ENCODE measurements around the gene PCBP4.

The PCBP4 gene

DNA sequence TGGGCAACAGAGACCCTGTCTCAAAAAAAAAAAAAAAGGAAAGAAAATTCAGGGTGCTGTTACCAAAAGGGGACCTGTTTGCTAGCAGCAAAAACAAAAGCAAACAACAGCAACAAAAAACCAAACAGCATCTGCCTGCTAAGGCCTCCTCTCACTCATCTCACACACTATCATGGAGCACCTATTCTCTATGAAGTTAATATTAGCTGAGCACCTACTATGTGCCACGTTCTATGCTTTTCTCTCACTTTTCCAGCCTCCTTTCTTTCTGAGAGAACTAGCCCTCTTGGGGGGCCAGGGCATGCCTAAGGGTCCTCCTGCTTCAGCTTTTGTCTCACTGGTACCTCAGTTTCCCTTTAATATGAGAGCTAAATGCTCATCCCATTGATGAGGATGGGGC lies 12.5 kb downstream of the PCBP4 start:
- no peak for DNase-seq

DNA sequence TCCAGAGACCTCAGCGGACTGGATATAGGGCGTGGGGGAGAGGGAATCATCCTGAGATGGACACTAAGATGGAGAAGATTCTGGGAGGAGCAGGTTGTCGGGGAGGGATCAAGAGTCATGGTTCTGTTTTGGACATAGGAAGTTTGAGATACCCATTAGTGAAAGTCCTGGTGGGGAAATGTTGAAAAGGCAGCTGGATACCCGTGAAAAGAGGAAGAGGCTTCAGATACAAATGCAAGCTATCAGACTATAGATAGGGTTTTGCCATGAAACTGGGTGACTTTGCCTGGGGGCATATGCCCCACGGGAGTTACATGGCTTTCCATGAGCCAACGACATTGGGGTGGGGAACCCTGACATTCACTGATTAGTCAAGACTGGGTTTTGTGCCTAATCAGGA lies 13.1 kb downstream of the PCBP4 start:
- DNase-seq = no peak

DNA sequence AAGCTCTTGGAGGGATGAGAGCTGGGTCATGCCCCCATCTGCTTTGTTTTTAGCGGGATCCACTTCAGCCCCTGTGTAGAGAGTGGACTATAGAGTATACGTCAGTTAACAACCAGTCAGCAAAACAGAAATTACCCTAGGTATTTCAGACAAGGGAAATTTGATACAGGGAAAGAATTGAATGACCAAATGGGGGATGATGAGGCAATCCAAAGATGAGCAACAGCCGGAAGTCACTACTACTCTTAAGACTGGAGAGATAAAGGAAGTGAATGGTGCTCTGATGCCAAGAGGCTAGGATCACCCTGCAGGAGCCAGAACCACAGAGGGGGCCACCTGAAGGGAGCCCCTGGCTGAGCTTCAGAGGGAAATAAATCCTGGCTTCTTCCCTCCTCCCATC lies 13.8 kb downstream of the PCBP4 start:
- no peak for DNase-seq

DNA sequence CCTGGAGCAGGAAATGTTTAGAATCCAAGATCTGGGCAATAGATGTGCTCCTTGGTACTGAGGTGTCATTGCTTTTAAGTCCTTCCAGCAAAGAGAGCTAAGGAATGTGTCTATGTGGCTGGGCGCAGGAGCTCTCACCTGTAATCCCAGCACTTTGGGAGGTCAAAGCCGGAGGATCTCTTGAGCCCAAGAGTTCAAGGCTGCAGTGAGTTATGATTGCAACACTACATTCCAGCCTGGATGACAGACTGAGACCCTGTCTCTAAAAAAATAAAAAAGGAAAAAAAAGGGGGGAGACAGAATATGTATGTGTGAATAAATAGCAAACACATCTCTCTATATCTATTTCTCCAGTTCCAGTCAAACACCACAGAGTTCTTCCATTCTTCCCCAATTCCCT lies 16.4 kb downstream of the PCBP4 start:
- no peak for DNase-seq

DNA sequence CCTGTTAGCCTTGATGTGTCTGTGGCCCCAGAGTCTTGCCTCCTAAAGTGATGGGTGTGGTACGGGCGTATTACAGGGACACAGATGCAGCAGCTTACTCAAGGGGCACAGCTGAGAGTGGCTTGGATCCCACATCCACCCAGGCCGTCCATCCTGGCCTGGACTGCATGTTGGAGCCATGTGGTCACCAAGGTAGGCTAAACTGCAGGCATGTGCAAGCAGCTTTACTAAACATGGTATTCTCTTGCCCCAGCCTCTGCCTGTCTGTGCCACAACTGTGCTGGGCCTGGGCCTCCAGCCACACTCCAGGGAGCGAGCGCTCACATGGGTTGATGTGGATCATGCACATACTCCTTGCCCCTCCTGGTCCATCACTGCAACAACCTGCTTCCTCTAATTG lies 18.1 kb downstream of the PCBP4 start:
- DNase-seq = no peak

DNA sequence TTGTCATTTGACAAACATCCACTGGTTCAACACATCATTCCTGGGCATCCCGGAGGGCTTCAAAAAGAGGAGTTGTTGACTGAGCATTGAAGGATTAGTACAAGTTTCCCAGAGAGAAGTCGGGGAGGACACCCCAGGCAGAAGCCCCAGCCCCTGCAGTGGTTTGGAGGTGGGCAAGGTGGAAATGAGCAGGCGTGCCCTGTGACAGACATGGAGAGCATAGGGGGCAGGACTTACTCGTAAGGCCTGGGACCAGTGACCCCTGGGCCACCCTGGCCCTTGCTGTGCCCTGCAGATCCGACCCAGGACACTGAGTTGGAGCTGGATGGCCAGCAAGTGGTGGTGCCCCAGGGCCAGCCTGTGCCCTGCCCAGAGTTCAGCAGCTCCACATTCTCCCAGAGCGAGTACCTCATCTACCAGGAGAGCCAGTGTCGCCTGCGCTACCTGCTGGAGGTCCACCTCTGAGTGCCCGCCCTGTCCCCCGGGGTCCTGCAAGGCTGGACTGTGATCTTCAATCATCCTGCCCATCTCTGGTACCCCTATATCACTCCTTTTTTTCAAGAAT lies 19.2 kb downstream of the PCBP4 start:
- DNase-seq = no peak

DNA sequence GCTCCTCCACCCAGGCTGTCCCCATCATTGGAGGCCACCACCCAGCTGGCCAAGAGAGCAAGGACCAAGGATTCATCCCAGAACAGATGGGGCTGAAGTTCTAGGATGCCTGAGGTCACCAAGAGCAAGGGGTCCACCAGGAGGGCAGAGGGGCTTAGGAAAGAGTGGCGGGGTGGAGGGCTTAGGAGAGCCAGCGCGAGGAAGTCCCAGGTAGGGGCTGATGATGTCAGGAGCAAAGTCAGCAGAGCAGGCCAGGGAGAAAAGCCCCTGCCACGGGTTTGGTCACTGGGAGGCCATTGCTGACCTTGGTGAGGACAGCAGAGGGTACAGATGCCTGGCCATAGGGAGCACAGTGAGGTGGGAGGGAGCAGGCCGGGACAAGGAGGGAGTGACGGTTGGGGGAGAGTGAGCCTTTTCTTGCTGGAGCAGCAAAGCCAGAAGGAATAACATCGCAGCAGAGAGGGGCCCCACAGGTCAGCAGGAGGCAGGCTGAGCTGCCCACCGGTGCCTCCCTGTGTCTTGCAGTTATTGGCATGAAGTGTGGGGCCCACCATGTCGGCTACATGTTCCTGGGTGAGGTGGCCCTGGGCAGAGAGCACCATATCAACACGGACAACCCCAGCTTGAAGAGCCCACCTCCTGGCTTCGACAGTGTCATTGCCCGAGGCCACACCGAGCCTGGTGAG lies 19.9 kb downstream of the PCBP4 start:
- DNase-seq = no peak

DNA sequence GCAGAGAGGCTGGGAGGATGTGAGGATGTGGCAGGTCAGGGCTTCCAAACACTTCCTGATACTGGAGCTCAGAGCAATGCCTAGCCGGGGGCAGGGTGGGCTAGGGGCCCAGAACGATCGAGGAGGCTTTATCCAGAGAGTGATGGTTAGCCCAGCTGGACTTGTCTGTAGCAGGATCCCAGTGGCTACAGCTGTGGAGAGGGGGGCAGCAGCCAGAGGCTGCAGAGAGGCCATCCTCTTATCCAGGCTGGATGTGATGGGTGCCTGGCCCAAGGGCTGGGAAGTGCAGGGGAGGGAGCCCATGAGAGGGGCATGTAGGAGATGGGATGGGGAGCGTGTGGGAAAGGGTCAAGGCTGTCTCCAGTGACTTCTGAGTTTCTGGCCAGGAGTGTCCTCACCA lies 20.5 kb downstream of the PCBP4 start:
- DNase-seq = no peak

DNA sequence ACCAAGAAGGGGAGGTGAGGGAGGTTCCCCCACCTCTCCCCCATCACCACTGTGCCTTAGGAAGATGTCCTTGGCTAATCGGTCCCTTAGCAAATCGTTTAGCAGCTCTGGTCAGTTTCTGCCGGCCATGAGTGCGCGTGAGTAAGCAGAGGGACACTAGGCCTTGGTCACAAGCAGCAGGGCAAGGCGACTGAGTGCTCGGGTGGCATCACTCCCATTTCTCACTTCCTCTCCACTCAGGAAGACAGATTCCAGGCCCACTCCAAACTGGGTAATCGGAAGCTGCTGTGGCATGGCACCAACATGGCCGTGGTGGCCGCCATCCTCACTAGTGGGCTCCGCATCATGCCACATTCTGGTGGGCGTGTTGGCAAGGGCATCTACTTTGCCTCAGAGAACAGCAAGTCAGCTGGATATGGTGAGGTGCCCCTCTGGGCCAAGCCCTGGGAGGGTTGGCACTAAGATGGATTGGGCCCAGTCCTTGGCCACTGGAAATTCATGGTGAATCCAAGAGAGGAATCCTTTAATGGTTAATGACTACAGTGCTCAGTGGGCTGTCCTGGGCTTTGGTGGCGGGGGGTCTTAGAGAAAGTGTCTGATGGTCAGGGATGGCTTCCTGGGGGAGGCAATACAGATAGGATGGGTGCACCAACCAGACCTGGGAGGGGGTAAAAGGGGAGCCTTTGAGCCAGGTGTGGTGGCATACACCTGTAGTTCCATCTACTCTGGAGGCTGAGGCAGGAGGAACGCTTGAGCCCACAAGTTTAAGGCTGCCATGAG lies 21.1 kb downstream of the PCBP4 start:
- DNase-seq = no peak

DNA sequence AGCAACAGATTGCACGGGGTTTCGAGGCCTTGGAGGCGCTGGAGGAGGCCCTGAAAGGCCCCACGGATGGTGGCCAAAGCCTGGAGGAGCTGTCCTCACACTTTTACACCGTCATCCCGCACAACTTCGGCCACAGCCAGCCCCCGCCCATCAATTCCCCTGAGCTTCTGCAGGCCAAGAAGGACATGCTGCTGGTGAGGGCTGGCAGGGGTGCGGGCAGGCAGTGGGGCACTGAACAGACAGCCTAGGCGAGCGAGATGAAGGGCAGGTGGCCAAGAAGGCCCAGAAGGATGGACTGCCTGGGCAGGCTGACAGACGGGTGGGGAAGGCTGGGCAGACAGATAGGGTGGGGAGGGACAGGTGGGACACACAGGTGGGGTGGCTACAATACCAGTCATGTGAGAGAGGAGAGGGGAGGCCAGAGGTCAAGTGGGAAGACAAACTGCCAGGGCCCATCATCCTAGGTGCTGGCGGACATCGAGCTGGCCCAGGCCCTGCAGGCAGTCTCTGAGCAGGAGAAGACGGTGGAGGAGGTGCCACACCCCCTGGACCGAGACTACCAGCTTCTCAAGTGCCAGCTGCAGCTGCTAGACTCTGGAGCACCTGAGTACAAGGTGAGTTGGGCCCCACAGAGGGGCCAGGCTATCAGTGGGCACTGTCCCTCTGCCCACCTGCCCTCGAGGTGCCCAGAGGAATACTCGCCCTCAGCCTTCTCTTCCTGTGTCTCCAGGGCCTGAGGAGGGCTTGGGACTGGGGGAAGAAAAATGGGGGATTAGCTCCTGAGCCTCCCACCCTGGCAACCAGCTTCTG lies 22.0 kb downstream of the PCBP4 start:
- DNase-seq = no peak

DNA sequence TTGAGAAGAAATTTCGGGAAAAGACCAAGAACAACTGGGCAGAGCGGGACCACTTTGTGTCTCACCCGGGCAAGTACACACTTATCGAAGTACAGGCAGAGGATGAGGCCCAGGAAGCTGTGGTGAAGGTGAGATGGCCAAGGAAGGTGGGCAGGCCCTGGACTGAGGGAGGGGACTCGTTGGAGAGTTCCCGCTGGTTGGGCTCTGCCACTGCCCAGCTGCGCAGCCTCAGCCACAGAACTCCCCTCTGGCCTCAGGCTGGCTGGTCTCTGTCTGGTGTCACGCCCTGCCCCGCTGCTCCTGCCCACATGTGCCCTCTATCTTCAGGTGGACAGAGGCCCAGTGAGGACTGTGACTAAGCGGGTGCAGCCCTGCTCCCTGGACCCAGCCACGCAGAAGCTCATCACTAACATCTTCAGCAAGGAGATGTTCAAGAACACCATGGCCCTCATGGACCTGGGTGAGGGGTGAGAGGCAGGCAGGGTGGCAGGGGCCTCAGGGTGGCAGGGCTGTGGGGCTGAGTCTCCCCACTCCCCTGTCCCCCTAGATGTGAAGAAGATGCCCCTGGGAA lies 22.7 kb downstream of the PCBP4 start:
- DNase-seq = no peak

DNA sequence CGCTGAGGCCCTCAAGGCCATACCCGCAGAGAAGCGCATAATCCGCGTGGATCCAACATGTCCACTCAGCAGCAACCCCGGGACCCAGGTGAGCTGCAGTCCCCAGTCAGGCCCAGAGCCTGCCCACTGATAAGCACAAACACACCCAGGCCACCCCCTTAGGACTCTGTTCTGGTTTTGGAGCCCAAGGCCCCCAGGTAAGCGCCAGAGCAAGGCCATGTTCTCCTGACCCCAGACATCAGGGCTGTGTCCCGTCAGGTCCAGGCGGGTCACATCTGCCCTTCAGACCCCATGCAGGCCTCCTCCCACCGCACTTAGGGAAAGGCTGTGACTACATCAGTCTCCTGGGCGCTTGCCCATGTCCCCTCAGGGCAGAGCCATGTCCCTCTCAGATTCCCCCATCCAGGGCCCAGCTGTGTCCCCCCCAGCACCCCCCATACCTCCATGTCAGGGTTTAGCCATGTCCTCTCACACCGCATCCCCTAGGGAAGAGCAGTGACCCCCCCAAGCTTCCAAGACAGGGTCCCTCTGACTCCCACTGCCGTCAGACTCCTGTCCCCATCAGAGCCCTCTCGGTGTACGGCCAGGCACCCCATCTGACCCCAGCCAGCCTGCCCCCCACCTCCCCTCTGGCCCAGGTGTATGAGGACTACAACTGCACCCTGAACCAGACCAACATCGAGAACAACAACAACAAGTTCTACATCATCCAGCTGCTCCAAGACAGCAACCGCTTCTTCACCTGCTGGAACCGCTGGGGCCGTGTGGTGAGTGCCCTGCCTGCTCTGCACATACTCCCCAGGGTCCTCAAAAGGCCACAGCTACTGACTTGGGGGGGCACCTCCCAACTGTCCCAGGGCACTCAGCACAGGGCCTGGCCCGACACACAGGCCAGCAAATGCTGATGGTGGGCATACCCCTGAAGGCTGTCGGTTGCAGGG lies 23.5 kb downstream of the PCBP4 start:
- no peak for DNase-seq

DNA sequence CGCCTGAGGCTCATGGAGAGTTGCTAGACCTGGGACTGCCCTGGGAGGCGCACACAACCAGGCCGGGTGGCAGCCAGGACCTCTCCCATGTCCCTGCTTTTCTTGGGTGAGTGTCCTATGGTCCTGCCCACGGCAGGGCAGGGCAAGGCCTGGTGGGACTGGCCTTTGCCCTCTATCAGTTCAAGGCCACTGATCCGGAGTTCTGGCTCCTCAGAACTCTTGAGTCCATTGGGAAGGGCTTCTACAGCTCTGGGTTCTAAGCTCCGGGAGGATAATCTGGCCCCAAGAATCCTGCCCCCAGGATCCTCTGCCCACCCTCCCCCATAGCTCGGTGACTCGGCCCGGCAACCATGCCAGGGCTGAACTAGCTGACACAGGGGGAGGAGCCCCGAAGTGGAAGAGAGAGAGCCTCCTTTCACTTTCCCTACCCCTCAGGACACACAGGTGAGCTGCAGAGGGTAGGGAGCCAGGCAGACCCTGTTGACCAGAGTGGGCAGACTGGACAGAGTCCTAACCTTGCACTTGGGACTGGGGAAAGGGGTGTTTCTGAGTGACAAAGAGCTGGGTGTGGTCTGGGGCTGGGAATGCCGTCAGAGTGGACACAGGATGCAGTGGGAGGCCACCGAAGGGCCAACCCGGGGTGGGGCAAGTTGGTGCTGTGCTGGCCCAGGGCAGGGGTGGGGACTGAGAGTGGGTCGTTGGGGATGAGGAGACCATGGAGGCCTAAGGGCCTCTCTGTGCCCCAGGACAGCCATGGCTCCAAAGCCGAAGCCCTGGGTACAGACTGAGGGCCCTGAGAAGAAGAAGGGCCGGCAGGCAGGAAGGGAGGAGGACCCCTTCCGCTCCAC lies 24.4 kb downstream of the PCBP4 start:
- DNase-seq = no peak

DNA sequence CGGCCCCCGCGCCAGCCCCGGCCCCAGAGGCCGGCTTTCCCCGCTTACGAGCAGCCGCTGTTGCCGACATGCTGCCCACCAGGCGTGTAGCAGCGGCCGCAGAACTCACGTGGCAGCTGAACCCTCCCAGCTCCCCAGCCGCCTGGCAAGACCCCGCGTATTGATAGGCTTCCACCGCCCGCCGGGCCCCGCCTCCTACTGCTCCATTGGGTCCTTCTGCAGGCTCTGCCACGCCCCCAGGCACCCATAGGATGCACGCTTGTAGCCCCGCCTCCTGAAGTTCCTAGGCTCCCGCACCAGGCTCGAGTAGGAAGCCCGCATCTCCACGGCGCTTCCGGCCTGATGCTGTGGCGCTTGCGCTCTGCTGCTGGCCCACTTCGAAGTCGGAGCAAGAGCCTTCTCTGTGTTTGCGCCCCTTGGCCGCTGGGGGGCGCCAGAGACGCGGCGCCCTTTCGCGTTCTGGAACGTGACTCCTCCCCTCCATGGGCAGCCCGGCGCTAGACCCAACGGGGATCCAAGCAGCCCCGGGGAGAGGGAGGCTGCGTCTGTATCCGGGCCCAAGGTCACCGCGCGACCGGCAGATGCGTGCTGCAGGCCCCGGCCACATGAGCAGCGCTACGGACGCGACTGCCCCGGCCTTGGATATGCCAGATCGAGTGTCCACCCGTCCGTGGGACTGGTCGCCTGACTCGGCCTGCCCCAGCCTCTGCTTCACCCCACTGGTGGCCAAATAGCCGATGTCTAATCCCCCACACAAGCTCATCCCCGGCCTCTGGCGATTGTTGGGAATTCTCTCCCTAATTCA lies 25.3 kb downstream of the PCBP4 start, which contains the start of the genes PARP3 and RRP9:
Gene PARP3 (plus strand): TSS at position 566 of the 805 bp plus-strand sequence. CDS start 993 bp downstream, outside the sequence.
Gene RRP9 (minus strand): TSS at position 107 of the 805 bp plus-strand sequence. CDS start 37 bp downstream, at position 70.
- DNase-seq = peak; percentile 98 to 100

DNA sequence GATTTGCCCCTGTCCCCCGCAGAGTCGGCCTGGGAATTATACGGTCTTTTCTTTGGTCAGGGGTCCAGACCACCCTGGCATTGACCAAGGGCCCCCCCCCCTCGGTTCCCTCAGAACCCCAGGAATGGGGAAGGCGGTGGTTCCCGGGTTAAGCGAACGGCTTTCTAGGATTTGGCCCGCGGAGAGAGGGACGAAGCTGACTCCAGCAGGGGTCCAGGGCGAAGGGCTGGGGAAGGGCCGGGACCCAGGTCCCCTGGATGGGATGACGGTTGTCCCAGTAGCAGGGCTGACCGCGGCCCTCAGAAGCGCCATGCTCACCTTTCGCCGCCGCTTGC lies 25.8 kb downstream of the PCBP4 start:
- DNase-seq = no peak

DNA sequence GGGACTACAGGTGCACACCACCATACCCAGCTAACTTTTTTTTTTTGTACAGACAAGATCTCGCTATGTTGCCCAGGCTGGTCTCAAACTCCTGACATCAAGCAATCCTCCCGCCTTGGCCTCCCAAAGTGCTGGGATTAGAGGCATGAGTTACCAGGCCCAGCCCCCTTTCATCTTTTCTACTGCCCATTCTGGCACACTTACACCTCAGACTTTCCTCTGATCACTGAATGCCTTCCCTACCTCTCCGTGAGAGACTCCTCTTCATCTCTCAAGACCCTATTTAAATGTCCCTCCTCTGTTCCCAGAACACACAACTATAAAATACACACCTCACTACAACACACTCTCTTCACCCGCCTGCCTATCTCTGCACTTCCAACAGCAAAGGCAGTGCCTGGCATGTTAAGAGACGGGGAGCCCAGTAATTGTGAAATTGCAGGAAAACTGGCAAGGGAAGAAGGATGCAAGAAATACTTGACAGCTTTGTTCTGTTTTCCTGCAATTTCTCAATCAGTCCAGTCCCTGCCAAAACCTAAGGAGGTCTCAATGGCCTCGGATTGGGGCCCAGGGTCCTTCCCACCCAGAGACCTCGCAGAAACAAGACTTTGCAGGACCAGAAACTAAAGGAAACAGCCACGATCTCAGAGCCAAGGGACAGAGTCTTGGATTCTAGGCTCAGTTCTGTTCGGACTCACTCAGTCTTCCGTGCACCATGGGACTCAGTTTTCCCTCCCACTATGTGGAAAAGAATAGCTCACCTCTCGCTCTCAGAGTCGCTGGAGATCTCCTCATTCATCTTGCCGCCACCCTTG lies 26.4 kb downstream of the PCBP4 start:
- no peak for DNase-seq

DNA sequence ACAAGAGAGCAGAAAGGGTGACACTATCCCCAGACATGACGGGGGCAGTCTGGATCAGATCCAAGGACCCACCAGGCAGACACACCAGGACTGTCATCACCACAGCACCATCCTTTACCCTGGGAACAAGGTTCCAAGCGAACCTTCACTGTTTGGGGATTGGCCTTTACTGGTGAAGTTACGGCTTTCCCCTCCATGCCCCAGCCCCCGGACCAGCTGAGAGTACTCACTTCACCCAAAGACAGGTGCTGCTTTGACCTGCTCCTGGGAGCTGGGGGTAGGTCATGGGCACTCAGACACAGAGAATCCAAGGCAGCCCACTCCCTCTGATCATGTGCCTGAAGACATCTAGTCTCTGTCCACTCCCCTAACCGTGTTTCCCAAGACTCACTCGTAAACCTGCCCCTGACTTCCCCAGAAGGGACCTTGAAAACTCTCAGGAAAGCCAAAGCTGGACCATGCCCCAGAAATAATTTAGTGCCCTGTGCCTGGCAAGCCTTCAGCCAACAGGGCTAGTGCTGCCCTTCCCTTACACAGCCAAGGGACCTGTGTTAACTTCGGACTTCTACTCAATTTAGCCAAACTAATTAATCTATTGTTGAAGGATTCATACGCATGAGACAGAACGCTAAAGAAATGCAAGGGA lies 28.4 kb downstream of the PCBP4 start:
- no peak for DNase-seq
